Measurements from ENCODE around the gene MGAT4C. TPM values are rescaled to one million over a fixed set of nuclear protein-coding genes. Genes with fewer than 3 reads are reported as not detected.
"Not testable (repeated sequence)": the region's sequence is repeated elsewhere in the genome, so short reads cannot be mapped to it uniquely, and the experiment has no call there.

Gene MGAT4C
- not detected for total RNA-seq
- total RNA-seq (2013), result under 0.01 TPM
- 0 to 0.08 (median 0) reads per million in 29 experiments for total RNA-seq

GRCh38 chr12:86256163-86256562 is at the start of gene MGAT4C:
Gene MGAT4C (minus strand): TSS chr12:86256391.
- Histone ChIP-seq H3K27ac (ENCODE audit: low read length) (no peak within 1 kb of the TSS), H3K4me3 (ENCODE audit: control insufficient read depth in 1 of 2, extremely low read depth in 1 of 2, low read length in 1 of 2) (no peak within 1 kb of the TSS), H3K36me3 (ENCODE audit: control insufficient read depth in 2 of 2, extremely low read depth in 1 of 2, insufficient read depth in 1 of 2, low read length in 1 of 2) (no peaks in the 10 kb centered on the region), H3K27me3 (replicated peaks in 1 of 2; ENCODE audit: control insufficient read depth in 2 of 2, extremely low read depth in 1 of 2, insufficient read depth in 2 of 2, low read length in 1 of 2) (no peaks in the 10 kb centered on the region), H3K4me1 (ENCODE audit: control insufficient read depth in 1 of 2, extremely low read depth in 1 of 2, insufficient read depth in 2 of 2, low read length in 2 of 2) (no peaks in the 10 kb centered on the region), H3K9me3 (no peaks in the 10 kb centered on the region)
- no peak for DNase-seq
- ChIA-PET POLR2A (interaction anchor here in 1 of 2 donors (0.6 kb wide), 1 partner anchor 82 kb away, joined by 3 read pairs; no protein-coding TSS in a partner anchor), CTCF (no interaction called here)
- H3K27me3 Mint-ChIP-seq, result no peaks in the 10 kb centered on the region
- WGBS (ENCODE audit: insufficient coverage), result 47% methylated on average over 3 of the region's 3 CpGs
- no peak within 1 kb of the TSS for H3K27ac Mint-ChIP-seq
- no peak within 1 kb of the TSS for H3K4me3 Mint-ChIP-seq
- H3K9me3 Mint-ChIP-seq, result peaks cover 0 to 3% (median 3%) of the 10 kb centered on the region in 3 donors
- no peaks in the 10 kb centered on the region for H3K4me1 Mint-ChIP-seq
- ATAC-seq (replicated peaks in 1 of 4), result no peak
- H3K36me3 Mint-ChIP-seq, result no peaks in the 10 kb centered on the region

- H3K9me3 ChIP-seq; DNase-seq; H3K4me1 ChIP-seq (ENCODE audit: control insufficient read depth in 1 of 2, extremely low read depth in 1 of 2, insufficient read depth in 2 of 2, low read length in 2 of 2); H3K4me3 ChIP-seq (ENCODE audit: control insufficient read depth in 1 of 2, extremely low read depth in 1 of 2, low read length in 1 of 2); H3K27me3 ChIP-seq (replicated peaks in 1 of 2; ENCODE audit: control insufficient read depth in 2 of 2, extremely low read depth in 1 of 2, insufficient read depth in 2 of 2, low read length in 1 of 2); H3K4me3 Mint-ChIP-seq; H3K4me1 Mint-ChIP-seq; H3K9me3 Mint-ChIP-seq; POLR2A ChIA-PET; H3K36me3 Mint-ChIP-seq; ATAC-seq (replicated peaks in 1 of 4); H3K27ac Mint-ChIP-seq; H3K27me3 Mint-ChIP-seq; H3K36me3 ChIP-seq (ENCODE audit: control insufficient read depth in 2 of 2, extremely low read depth in 1 of 2, insufficient read depth in 1 of 2, low read length in 1 of 2); H3K27ac ChIP-seq (ENCODE audit: low read length); CTCF ChIA-PET: not testable (repeated sequence)
- WGBS (ENCODE audit: insufficient coverage), result 94% methylated on average over 15 of the region's 31 CpGs
Observed at GRCh38 chr12:86296396-86296795, 40.2 kb upstream of the MGAT4C start.

- H3K4me1 Mint-ChIP-seq, result no peaks in the 10 kb centered on the region
- CTCF ChIA-PET, result no interaction called here
- Histone ChIP-seq H3K27ac (ENCODE audit: low read length) (no peak overlapping the region), H3K27me3 (replicated peaks in 1 of 2; ENCODE audit: control insufficient read depth in 2 of 2, extremely low read depth in 1 of 2, insufficient read depth in 2 of 2, low read length in 1 of 2) (no peaks in the 10 kb centered on the region), H3K9me3 (no peaks in the 10 kb centered on the region), H3K4me1 (ENCODE audit: control insufficient read depth in 1 of 2, extremely low read depth in 1 of 2, insufficient read depth in 2 of 2, low read length in 2 of 2) (no peaks in the 10 kb centered on the region), H3K36me3 (ENCODE audit: control insufficient read depth in 2 of 2, extremely low read depth in 1 of 2, insufficient read depth in 1 of 2, low read length in 1 of 2) (no peaks in the 10 kb centered on the region), H3K4me3 (ENCODE audit: control insufficient read depth in 1 of 2, extremely low read depth in 1 of 2, low read length in 1 of 2) (no peak overlapping the region)
- no peak for DNase-seq
- no peak overlapping the region for H3K4me3 Mint-ChIP-seq
- no peaks in the 10 kb centered on the region for H3K27me3 Mint-ChIP-seq
- POLR2A ChIA-PET, result no interaction called here
- H3K36me3 Mint-ChIP-seq, result no peaks in the 10 kb centered on the region
- H3K9me3 Mint-ChIP-seq, result peaks cover 0 to 12% (median 7%) of the 10 kb centered on the region in 3 donors
- no peak for ATAC-seq (replicated peaks in 1 of 4)
- WGBS (ENCODE audit: insufficient coverage), result 100% methylated on average over 1 of the region's 3 CpGs
- no peak overlapping the region for H3K27ac Mint-ChIP-seq
Observed at GRCh38 chr12:86293682-86294240, 37.6 kb upstream of the MGAT4C start.

GRCh38 chr12:86292480-86292879 is 36.3 kb upstream of the MGAT4C start:
- H3K9me3 ChIP-seq, result no peaks in the 10 kb centered on the region
- H3K27me3 ChIP-seq (replicated peaks in 1 of 2; ENCODE audit: control insufficient read depth in 2 of 2, extremely low read depth in 1 of 2, insufficient read depth in 2 of 2, low read length in 1 of 2), result no peaks in the 10 kb centered on the region
- no peaks in the 10 kb centered on the region for H3K27me3 Mint-ChIP-seq
- ChIA-PET POLR2A (interaction anchor here in 1 of 2 donors (0.7 kb wide), 1 partner anchor 10 kb away, joined by 5 read pairs; no protein-coding TSS in a partner anchor), CTCF (no interaction called here)
- no peak for ATAC-seq (replicated peaks in 1 of 4)
- H3K4me1 Mint-ChIP-seq, result no peaks in the 10 kb centered on the region
- no peak overlapping the region for H3K27ac Mint-ChIP-seq
- WGBS (ENCODE audit: insufficient coverage), result no CpG with 5 or more reads among the region's 3 CpGs
- H3K9me3 Mint-ChIP-seq, result peaks cover 0 to 13% (median 9%) of the 10 kb centered on the region in 3 donors
- no peaks in the 10 kb centered on the region for H3K4me1 ChIP-seq (ENCODE audit: control insufficient read depth in 1 of 2, extremely low read depth in 1 of 2, insufficient read depth in 2 of 2, low read length in 2 of 2)
- no peak overlapping the region for H3K4me3 Mint-ChIP-seq
- no peak overlapping the region for H3K4me3 ChIP-seq (ENCODE audit: control insufficient read depth in 1 of 2, extremely low read depth in 1 of 2, low read length in 1 of 2)
- H3K36me3 Mint-ChIP-seq, result no peaks in the 10 kb centered on the region
- no peak overlapping the region for H3K27ac ChIP-seq (ENCODE audit: low read length)
- H3K36me3 ChIP-seq (ENCODE audit: control insufficient read depth in 2 of 2, extremely low read depth in 1 of 2, insufficient read depth in 1 of 2, low read length in 1 of 2), result no peaks in the 10 kb centered on the region
- no peak for DNase-seq

- ChIA-PET POLR2A (interaction anchor here (0.6 kb wide), 2 partner anchors 9 to 130 kb away, joined by 3 read pairs; no protein-coding TSS in a partner anchor), CTCF (interaction anchor here in 1 of 2 donors (0.6 kb wide), 1 partner anchor 186 kb away, joined by 4 read pairs; no protein-coding TSS in a partner anchor)
- Histone ChIP-seq H3K27me3 (replicated peaks in 1 of 2; ENCODE audit: control insufficient read depth in 2 of 2, extremely low read depth in 1 of 2, insufficient read depth in 2 of 2, low read length in 1 of 2) (no peaks in the 10 kb centered on the region), H3K27ac (ENCODE audit: low read length) (no peak overlapping the region), H3K4me3 (ENCODE audit: control insufficient read depth in 1 of 2, extremely low read depth in 1 of 2, low read length in 1 of 2) (no peak overlapping the region), H3K36me3 (ENCODE audit: control insufficient read depth in 2 of 2, extremely low read depth in 1 of 2, insufficient read depth in 1 of 2, low read length in 1 of 2) (no peaks in the 10 kb centered on the region), H3K9me3 (no peaks in the 10 kb centered on the region), H3K4me1 (ENCODE audit: control insufficient read depth in 1 of 2, extremely low read depth in 1 of 2, insufficient read depth in 2 of 2, low read length in 2 of 2) (no peaks in the 10 kb centered on the region)
- Mint-ChIP-seq H3K4me3 (no peak overlapping the region), H3K27ac (no peak overlapping the region), H3K27me3 (no peaks in the 10 kb centered on the region), H3K9me3 (peaks cover 0 to 13% (median 9%) of the 10 kb centered on the region in 3 donors), H3K36me3 (no peaks in the 10 kb centered on the region), H3K4me1 (no peaks in the 10 kb centered on the region)
- DNase-seq, result no peak
- ATAC-seq (replicated peaks in 1 of 4), result no peak
- 83% methylated on average over 2 of the region's 3 CpGs for WGBS (ENCODE audit: insufficient coverage)
Observed at GRCh38 chr12:86290615-86291014, 34.4 kb upstream of the MGAT4C start.

- Histone ChIP-seq H3K4me3 (ENCODE audit: control insufficient read depth in 1 of 2, extremely low read depth in 1 of 2, low read length in 1 of 2) (no peak overlapping the region), H3K4me1 (ENCODE audit: control insufficient read depth in 1 of 2, extremely low read depth in 1 of 2, insufficient read depth in 2 of 2, low read length in 2 of 2) (no peaks in the 10 kb centered on the region), H3K36me3 (ENCODE audit: control insufficient read depth in 2 of 2, extremely low read depth in 1 of 2, insufficient read depth in 1 of 2, low read length in 1 of 2) (no peaks in the 10 kb centered on the region), H3K27me3 (replicated peaks in 1 of 2; ENCODE audit: control insufficient read depth in 2 of 2, extremely low read depth in 1 of 2, insufficient read depth in 2 of 2, low read length in 1 of 2) (no peaks in the 10 kb centered on the region), H3K27ac (ENCODE audit: low read length) (no peak overlapping the region), H3K9me3 (no peaks in the 10 kb centered on the region)
- Mint-ChIP-seq H3K27me3 (no peaks in the 10 kb centered on the region), H3K4me1 (no peaks in the 10 kb centered on the region), H3K36me3 (no peaks in the 10 kb centered on the region), H3K27ac (no peak overlapping the region), H3K9me3 (peaks cover 0 to 9% (median 7%) of the 10 kb centered on the region in 3 donors), H3K4me3 (no peak overlapping the region)
- POLR2A ChIA-PET, result no interaction called here
- ATAC-seq (replicated peaks in 1 of 4) (no peak), DNase-seq (no peak)
- CTCF ChIA-PET, result no interaction called here
- WGBS (ENCODE audit: insufficient coverage), result no CpG with 5 or more reads among the region's 2 CpGs
Observed at GRCh38 chr12:86286119-86286518, 29.9 kb upstream of the MGAT4C start.

All from T-cell (primary cell).